SK-N-MC (cell line): Measurements from ENCODE around the gene FAM236B.
"Not testable (repeated sequence)": the region's sequence is repeated elsewhere in the genome, so short reads cannot be mapped to it uniquely, and the experiment has no call there.

Source experiments
- DNase-seq: peaks from one replicate; pipeline ENCODE4 v3.0.0-alpha.2; 2011; ENCODE audit warnings: low read depth, low spot score
- H3K27ac ChIP-seq: fragments of 200-600 bp; sonication (generic); 2 replicates; pipeline ENCODE4 v1.5.1; 2016; ENCODE audit warnings: mixed run types
- H3K36me3 ChIP-seq: fragments of 200-600 bp; sonication (generic); 2 replicates; pipeline ENCODE4 v1.6.1; 2017; ENCODE audit warnings: antibody characterized with exemption, low read length, mixed read lengths; ENCODE audit not compliant: insufficient read depth
- H3K4me3 ChIP-seq: fragments of 200-600 bp; sonication (generic); 2 replicates; pipeline ENCODE4 v1.5.1; 2016
- H3K9ac ChIP-seq: fragments of 200-600 bp; sonication (generic); 2 replicates; pipeline ENCODE4 v1.8.0; 2017; ENCODE audit warnings: mixed run types, mixed read lengths; ENCODE audit not compliant: insufficient read length
- H3K9me3 ChIP-seq: fragments of 200-600 bp; sonication (generic); 2 replicates; pipeline ENCODE4 v1.6.1; 2017; ENCODE audit warnings: low read depth, mild to moderate bottlenecking, antibody characterized with exemption, low read length, moderate library complexity, mixed read lengths
- EZH2 ChIP-seq: fragments of 200-600 bp; sonication (generic); IDR thresholded peaks from one replicate; pipeline ENCODE4 v1.6.1; 2017; ENCODE audit warnings: antibody characterized with exemption
- FOXP2 ChIP-seq: optimal IDR thresholded peaks from 2 replicates; pipeline ENCODE3; 2011; ENCODE audit warnings: mild to moderate bottlenecking, moderate library complexity; ENCODE audit not compliant: insufficient read depth; ENCODE audit errors: extremely low read length, control extremely low read depth
- POLR2AphosphoS5 ChIP-seq: IDR thresholded peaks from 2 replicates; pipeline ENCODE4 v1.6.1; 2012; ENCODE audit warnings: mild to moderate bottlenecking, low read depth, low read length, borderline replicate concordance

The FAM236B gene

DNA sequence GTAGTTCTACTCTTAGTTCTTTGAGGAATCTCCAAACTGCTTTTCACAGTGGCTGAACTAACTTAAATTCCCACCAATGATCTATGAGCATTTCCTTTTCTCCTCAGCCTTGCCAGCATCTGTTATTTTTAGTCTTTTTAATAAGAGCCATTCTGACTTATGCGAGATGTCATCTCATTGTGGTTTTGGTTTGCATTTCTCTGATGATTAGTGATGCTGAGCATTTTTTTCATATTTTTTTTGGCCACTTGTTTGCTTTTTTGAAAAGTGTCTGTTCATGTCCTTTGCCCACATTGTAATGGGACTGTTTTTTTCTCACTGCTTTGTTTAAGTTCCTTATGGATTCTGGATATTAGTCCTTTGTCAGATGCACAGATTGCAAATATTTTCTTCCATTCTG is 46.9 kb downstream of the FAM236B start:
- Histone ChIP-seq H3K9ac (no peak overlapping the region), H3K9me3 (no peaks in the 10 kb centered on the region), H3K36me3 (no peaks in the 10 kb centered on the region), H3K4me3 (no peak overlapping the region), H3K27ac (no peak overlapping the region)
- DNase-seq = no peak
- no peak for TF ChIP-seq POLR2AphosphoS5
- no peak for TF ChIP-seq EZH2
- no peak for TF ChIP-seq FOXP2

DNA sequence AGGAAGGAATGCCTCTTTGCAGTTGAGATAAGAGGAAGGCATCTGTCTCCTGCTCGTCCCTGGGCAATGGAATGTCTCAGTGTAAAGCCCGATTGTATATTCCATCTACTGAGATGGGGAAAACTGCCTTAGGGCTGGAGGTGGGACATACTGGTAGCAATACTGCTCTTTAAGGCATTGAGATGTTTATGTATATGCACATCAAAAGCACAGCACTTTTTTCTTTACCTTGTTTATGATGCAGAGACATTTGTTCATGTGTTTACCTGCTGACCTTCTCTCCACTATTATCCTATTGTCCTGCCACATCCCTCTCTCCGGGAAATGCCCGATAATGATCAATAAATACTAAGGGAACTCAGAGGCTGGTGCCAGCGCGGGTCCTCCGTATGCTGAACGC is 48.8 kb downstream of the FAM236B start:
- not testable (repeated sequence) for H3K4me3 ChIP-seq, H3K27ac ChIP-seq, H3K9ac ChIP-seq, DNase-seq, H3K9me3 ChIP-seq, H3K36me3 ChIP-seq
